ENCODE results near the gene MAP1LC3B2.

DNA sequence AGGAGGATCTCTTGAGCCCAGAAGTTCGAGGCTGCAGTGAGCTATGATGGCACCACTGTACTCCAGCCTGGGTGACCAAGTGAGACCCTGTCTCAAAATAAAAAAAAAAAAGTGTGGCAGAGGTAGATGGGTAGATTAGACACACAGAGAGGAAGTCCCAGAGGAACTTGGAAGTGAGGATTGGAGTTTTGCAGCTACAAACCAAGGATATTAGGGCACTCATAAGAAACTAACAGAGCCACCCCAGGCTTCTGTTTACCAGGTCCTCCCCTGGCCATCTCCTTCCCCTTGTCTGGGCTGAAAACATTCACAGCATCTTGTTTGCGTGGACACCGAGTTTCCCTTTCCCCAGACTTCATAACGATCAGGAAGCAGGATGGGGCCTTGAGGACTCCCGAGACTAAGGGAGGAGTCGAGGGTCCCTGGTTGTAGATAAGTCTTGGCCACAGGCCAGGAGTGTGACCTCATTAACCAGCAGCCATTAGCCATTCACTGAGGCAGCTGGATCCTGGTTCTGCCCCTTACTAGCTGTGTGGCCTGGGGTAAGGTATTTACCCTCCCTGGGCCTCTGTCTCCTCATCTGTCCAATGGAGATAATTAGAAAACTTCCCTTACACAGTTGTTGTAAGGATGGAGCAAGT is 2.1 kb downstream of the MAP1LC3B2 start:
- TF ChIP-seq TAF15 (IDR thresholded peaks at IDR 0.05; ENCODE audit: low read depth, low read length, poor library complexity, severe bottlenecking) (no peak), KDM1A (CRISPR knock-in tag; IDR thresholded peaks at IDR 0.05) (no peak), ELF4 (CRISPR knock-in tag; IDR thresholded peaks at IDR 0.05; ENCODE audit: borderline replicate concordance) (no peak), ZNF709 (CRISPR knock-in tag; IDR thresholded peaks at IDR 0.05) (no peak), KAT7 (CRISPR knock-in tag; IDR thresholded peaks at IDR 0.05; ENCODE audit: borderline replicate concordance) (no peak)
- TF ChIP-seq, protein P1, sequence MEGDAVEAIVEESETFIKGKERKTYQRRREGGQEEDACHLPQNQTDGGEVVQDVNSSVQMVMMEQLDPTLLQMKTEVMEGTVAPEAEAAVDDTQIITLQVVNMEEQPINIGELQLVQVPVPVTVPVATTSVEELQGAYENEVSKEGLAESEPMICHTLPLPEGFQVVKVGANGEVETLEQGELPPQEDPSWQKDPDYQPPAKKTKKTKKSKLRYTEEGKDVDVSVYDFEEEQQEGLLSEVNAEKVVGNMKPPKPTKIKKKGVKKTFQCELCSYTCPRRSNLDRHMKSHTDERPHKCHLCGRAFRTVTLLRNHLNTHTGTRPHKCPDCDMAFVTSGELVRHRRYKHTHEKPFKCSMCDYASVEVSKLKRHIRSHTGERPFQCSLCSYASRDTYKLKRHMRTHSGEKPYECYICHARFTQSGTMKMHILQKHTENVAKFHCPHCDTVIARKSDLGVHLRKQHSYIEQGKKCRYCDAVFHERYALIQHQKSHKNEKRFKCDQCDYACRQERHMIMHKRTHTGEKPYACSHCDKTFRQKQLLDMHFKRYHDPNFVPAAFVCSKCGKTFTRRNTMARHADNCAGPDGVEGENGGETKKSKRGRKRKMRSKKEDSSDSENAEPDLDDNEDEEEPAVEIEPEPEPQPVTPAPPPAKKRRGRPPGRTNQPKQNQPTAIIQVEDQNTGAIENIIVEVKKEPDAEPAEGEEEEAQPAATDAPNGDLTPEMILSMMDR (CRISPR knock-in tag; IDR thresholded peaks at IDR 0.05): no peak
